Stimulated activated CD4-positive, alpha-beta T cell treated with anti-CD3 and anti-CD28 coated beads, Interleukin-4, amount 100 ng/mL, for 48 hours (primary cell): Measurements from ENCODE around the gene PCDHA11.
"Not testable (repeated sequence)": the region's sequence is repeated elsewhere in the genome, so short reads cannot be mapped to it uniquely, and the experiment has no call there.

ENCODE experiments used
- DNase-seq, 2 donors: peaks; one replicate each; pipeline ENCODE4 v3.0.0-alpha.2; 2020; ENCODE audit warnings: low read depth in 2 of 2

PCDHA11 gene

GRCh38 chr5:140849831-140850634 lies 18.7 kb upstream of the PCDHA11 start:
- not testable (repeated sequence) for DNase-seq

- DNase-seq = no peak
Measured at GRCh38 chr5:140855772-140856674, 12.7 kb upstream of the PCDHA11 start, which contains the start of gene PCDHA10. TSS of gene PCDHA10 (plus strand) at chr5:140855897. CDS start at chr5:140856049, 152 bp downstream.

GRCh38 chr5:140857177-140857986 lies 11.4 kb upstream of the PCDHA11 start:
- DNase-seq = no peak

GRCh38 chr5:140857987-140858240 lies 10.8 kb upstream of the PCDHA11 start:
- DNase-seq = no peak

GRCh38 chr5:140862441-140863295 lies 6.1 kb upstream of the PCDHA11 start:
- DNase-seq = no peak

DNA sequence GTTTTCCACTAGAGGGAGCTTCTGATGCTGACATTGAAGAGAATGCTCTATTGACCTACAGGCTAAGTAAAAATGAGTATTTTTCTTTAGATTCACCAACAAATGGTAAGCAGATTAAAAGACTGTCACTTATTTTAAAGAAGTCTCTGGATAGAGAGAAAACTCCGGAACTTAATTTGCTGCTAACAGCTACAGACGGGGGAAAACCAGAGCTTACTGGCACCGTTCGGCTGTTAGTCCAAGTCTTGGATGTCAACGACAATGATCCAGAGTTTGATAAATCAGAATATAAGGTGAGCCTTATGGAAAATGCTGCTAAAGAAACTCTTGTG lies 764 bp downstream of the PCDHA11 start:
- DNase-seq = no peak

DNA sequence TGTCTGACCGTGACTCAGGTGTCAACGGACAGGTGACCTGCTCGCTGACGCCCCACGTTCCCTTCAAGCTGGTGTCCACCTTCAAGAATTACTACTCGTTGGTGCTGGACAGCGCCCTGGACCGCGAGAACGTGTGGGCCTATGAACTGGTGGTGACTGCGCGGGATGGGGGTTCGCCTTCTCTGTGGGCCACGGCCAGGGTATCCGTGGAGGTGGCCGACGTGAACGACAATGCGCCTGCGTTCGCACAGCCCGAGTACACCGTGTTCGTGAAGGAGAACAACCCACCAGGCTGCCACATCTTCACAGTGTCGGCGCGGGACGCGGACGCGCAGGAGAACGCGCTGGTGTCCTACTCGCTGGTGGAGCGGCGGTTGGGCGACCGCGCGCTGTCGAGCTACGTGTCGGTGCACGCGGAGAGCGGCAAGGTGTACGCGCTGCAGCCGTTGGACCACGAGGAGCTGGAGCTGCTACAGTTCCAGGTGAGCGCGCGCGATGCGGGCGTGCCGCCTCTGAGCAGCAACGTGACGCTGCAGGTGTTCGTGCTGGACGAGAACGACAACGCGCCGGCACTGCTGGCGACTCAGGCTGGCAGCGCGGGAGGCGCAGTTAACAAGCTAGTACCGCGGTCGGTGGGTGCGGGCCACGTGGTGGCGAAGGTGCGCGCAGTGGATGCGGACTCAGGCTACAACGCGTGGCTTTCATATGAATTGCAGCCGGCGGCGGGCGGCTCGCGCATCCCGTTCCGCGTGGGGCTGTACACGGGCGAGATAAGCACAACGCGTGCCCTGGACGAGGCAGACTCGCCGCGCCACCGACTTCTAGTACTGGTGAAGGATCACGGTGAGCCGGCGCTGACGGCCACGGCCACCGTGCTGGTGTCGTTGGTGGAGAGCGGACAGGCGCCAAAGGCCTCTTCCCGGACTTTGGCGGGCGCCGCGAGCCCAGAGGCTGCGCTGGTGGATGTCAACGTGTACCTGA lies 1.8 kb downstream of the PCDHA11 start:
- DNase-seq = no peak

- DNase-seq = no peak
Measured at GRCh38 chr5:140875085-140876065, 6.6 kb downstream of the PCDHA11 start, which contains the start of gene PCDHA12. TSS of gene PCDHA12 (plus strand) at chr5:140875308. CDS start at chr5:140875473, 165 bp downstream.

GRCh38 chr5:140876541-140877261 lies 7.9 kb downstream of the PCDHA11 start:
- DNase-seq = not testable (repeated sequence)

GRCh38 chr5:140877262-140877581 lies 8.5 kb downstream of the PCDHA11 start:
- DNase-seq = no peak

- DNase-seq = no peak
Measured at GRCh38 chr5:140881889-140882590, 13.3 kb downstream of the PCDHA11 start, which contains the start of gene PCDHA13. TSS of gene PCDHA13 (plus strand) at chr5:140882124. CDS start at chr5:140882269, 145 bp downstream.

GRCh38 chr5:140882591-140882899 lies 13.8 kb downstream of the PCDHA11 start:
- DNase-seq = no peak

DNA sequence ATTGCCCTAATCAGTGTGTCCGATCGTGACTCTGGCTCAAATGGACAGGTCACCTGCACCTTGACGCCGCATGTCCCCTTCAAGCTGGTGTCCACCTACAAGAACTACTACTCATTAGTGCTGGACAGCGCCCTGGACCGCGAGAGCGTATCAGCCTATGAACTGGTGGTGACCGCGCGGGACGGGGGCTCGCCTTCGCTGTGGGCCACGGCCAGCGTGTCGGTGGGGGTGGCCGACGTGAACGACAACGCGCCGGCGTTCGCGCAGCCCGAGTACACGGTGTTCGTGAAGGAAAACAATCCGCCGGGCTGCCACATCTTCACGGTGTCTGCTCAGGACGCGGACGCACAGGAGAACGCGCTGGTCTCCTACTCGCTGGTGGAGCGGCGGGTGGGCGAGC lies 14.6 kb downstream of the PCDHA11 start:
- DNase-seq = no peak

GRCh38 chr5:140883927-140884697 lies 15.4 kb downstream of the PCDHA11 start:
- no peak for DNase-seq

GRCh38 chr5:140916325-140916724 lies 47.6 kb downstream of the PCDHA11 start:
- DNase-seq = no peak
